ENCODE data around the gene KLF6. TPM values are rescaled to one million over a fixed set of nuclear protein-coding genes. Genes with fewer than 3 reads are reported as not detected.

Gene KLF6
- polyA plus RNA-seq, 1 of the 3 experiments (the other 2 are of a cell fraction): 148 TPM

GRCh38 chr10:3774814-3775695, 10.0 kb downstream of the KLF6 start (continued):
- TF ChIP-seq REST (IDR thresholded peaks at IDR 0.05; ENCODE audit: low read depth, low read length) (no peak), NRF1 (IDR thresholded peaks at IDR 0.05; ENCODE audit: low read depth, low read length) (no peak), JUND (IDR thresholded peaks at IDR 0.05) (peak; percentile 63), IRF3 (IDR thresholded peaks at IDR 0.05; ENCODE audit: low read depth, low read length) (no peak), TEAD4 (IDR thresholded peaks at IDR 0.05; ENCODE audit: borderline replicate concordance, insufficient read depth) (0 out of 2 replicates have a peak, but pooled peaks have one; percentile 18)

- WGBS (ENCODE audit: low lambda C conversion rate): 97% methylated on average over 17 of the region's 17 CpGs
- peaks cover 15 to 35% of the 10 kb centered on the region in 2 experiments for H3K4me1 ChIP-seq (ENCODE audit: control insufficient read depth in 1 of 2, insufficient read depth in 2 of 2, low read depth in 1 of 2, low read length in 1 of 2)
- H4K20me1 ChIP-seq (ENCODE audit: insufficient read depth): peaks cover 32% of the 10 kb centered on the region
- TF ChIP-seq TAF1 (IDR thresholded peaks at IDR 0.05; ENCODE audit: borderline replicate concordance, low read depth, low read length): no peak
- TF ChIP-seq ELF1 (IDR thresholded peaks at IDR 0.05): no peak
- no peak for TF ChIP-seq CTCF (IDR thresholded peaks at IDR 0.05)
- no peak for TF ChIP-seq GABPA (IDR thresholded peaks at IDR 0.05; ENCODE audit: low read depth)
- TF ChIP-seq TEAD4 (IDR thresholded peaks at IDR 0.05; ENCODE audit: borderline replicate concordance, insufficient read depth): no peak
- no peak for TF ChIP-seq YY1 (IDR thresholded peaks at IDR 0.05; ENCODE audit: low read depth)
- TF ChIP-seq SIN3A (IDR thresholded peaks at IDR 0.05; ENCODE audit: borderline replicate concordance, low read depth, low read length): no peak; the same call in 1 of the 2 replicates
- TF ChIP-seq TCF12 (IDR thresholded peaks at IDR 0.05): no peak; the same call in none of the 2 replicates
- no peak for TF ChIP-seq MEF2A (IDR thresholded peaks at IDR 0.05; ENCODE audit: borderline replicate concordance, low read depth)
- no peak for TF ChIP-seq REST (IDR thresholded peaks at IDR 0.05; ENCODE audit: low read depth, low read length)
- no peak for TF ChIP-seq RXRA (IDR thresholded peaks at IDR 0.05; ENCODE audit: borderline replicate concordance, low read depth)
- TF ChIP-seq POLR2AphosphoS5 (IDR thresholded peaks at IDR 0.05; ENCODE audit: low read depth, low read length): peak; percentile 45
- TF ChIP-seq JUND (IDR thresholded peaks at IDR 0.05): 0 out of 2 replicates have a peak, but pooled peaks have one; percentile 4
- no peak for TF ChIP-seq USF1 (IDR thresholded peaks at IDR 0.05; ENCODE audit: borderline replicate concordance, low read depth)
Measured at GRCh38 chr10:3774018-3774813, 10.8 kb downstream of the KLF6 start.

More at GRCh38 chr10:3774018-3774813, 10.8 kb downstream of the KLF6 start:
- H3K36me3 ChIP-seq (replicated peaks in 1 of 2; ENCODE audit: control insufficient read depth in 1 of 2, insufficient read depth in 2 of 2, low read length in 1 of 2): peaks cover 33 to 37% of the 10 kb centered on the region in 2 experiments
- no peak overlapping the region for H2AFZ ChIP-seq (ENCODE audit: low read depth)
- H3K79me2 ChIP-seq (ENCODE audit: insufficient read depth): peaks cover 21% of the 10 kb centered on the region
- no peak for DNase-seq
- H3K27me3 ChIP-seq (ENCODE audit: insufficient read depth): no peaks in the 10 kb centered on the region
- no peaks in the 10 kb centered on the region for H3K9me3 ChIP-seq
- ChIA-PET CTCF (interaction anchor here (1.1 to 1.2 kb wide), 2 partner anchors 534 to 577 kb away, joined by 3 read pairs; no protein-coding TSS in a partner anchor), POLR2A (interaction anchor here (1.0 kb wide), 1 partner anchor 11 kb away, joined by 4 read pairs; the partner anchor contains the start of gene KLF6)
- no peak overlapping the region for H3K4me3 ChIP-seq (ENCODE audit: low read depth in 2 of 2, low read length in 1 of 2)
- peak overlapping the region in 1 of 2 experiments; percentile 99; a peak in 3 of 4 replicates for H3K27ac ChIP-seq (ENCODE audit: low read depth in 2 of 2, low read length in 1 of 2)
- H3K9ac ChIP-seq: no peak overlapping the region
- no peak overlapping the region for H3K4me2 ChIP-seq
- peaks cover 63% of the 10 kb centered on the region for H3F3A ChIP-seq (replicated peaks; ENCODE audit: insufficient read depth)
- H3K9me2 ChIP-seq: no peaks in the 10 kb centered on the region

All from SK-N-SH (cell line).